DND-41 (cell line): ENCODE data around the gene PAFAH1B2.

Source experiments
- EZH2 ChIP-seq: IDR thresholded peaks from 3 replicates; pipeline ENCODE4 v1.6.1; 2012; ENCODE audit warnings: borderline replicate concordance, low read depth, mild to moderate bottlenecking, moderate library complexity, low read length, inconsistent platforms; ENCODE audit not compliant: severe bottlenecking
- TF ChIP-seq, protein P1 (sequence below): IDR thresholded peaks from 2 replicates; pipeline ENCODE4 v1.5.1; 2012; ENCODE audit warnings: borderline replicate concordance, low read length, moderate library complexity, mild to moderate bottlenecking; ENCODE audit not compliant: poor library complexity, severe bottlenecking; ENCODE audit errors: extremely low read depth

DNA sequence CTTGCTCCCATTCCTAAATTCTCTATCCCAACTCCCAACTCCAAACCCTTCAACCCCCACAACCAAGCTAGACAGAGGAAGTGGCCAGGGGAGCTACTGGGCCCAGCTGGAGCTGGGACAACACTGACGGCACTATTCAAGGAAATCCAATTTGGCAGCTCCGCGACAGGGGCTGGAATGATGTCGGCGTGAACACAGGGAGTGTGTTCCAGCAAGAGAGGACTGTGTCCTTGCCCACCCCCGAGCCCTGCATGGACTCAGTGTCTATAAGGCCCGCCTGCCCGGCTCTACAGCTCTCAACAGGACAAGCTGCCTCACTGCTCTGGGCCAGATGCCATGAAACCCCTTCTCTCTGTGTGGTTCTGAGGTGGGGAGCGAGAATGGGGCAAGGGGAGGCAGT is 76.5 kb downstream of the PAFAH1B2 start:
- TF ChIP-seq, protein P1, sequence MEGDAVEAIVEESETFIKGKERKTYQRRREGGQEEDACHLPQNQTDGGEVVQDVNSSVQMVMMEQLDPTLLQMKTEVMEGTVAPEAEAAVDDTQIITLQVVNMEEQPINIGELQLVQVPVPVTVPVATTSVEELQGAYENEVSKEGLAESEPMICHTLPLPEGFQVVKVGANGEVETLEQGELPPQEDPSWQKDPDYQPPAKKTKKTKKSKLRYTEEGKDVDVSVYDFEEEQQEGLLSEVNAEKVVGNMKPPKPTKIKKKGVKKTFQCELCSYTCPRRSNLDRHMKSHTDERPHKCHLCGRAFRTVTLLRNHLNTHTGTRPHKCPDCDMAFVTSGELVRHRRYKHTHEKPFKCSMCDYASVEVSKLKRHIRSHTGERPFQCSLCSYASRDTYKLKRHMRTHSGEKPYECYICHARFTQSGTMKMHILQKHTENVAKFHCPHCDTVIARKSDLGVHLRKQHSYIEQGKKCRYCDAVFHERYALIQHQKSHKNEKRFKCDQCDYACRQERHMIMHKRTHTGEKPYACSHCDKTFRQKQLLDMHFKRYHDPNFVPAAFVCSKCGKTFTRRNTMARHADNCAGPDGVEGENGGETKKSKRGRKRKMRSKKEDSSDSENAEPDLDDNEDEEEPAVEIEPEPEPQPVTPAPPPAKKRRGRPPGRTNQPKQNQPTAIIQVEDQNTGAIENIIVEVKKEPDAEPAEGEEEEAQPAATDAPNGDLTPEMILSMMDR = no peak
- no peak for TF ChIP-seq EZH2
